ENCODE data around the gene POLD2.
"Not testable (repeated sequence)": the region's sequence is repeated elsewhere in the genome, so short reads cannot be mapped to it uniquely, and the experiment has no call there.

Gene POLD2

GRCh38 chr7:44138698-44139097, 15.3 kb upstream of the POLD2 start:
- no peak for DNase-seq

GRCh38 chr7:44136731-44137130, 13.4 kb upstream of the POLD2 start:
- no peak for DNase-seq

- DNase-seq: no peak
Measured at GRCh38 chr7:44134943-44135628, 11.7 kb upstream of the POLD2 start.

GRCh38 chr7:44133295-44133694, 9.9 kb upstream of the POLD2 start:
- DNase-seq: no peak

GRCh38 chr7:44132039-44132438, 8.7 kb upstream of the POLD2 start:
- DNase-seq: no peak

- DNase-seq: no peak
Measured at GRCh38 chr7:44131173-44132029, 8.1 kb upstream of the POLD2 start.

GRCh38 chr7:44128721-44129582, 5.6 kb upstream of the POLD2 start:
- DNase-seq: no peak

- DNase-seq: no peak
Measured at GRCh38 chr7:44127161-44127560, 3.8 kb upstream of the POLD2 start.

- not testable (repeated sequence) for DNase-seq
Measured at GRCh38 chr7:44126574-44126973, 3.2 kb upstream of the POLD2 start.

- no peak for DNase-seq
Measured at GRCh38 chr7:44124822-44125202, 1.5 kb upstream of the POLD2 start.

- no peak for DNase-seq
Measured at GRCh38 chr7:44122529-44122928, 819 bp downstream of the POLD2 start.

GRCh38 chr7:44121761-44122420, 1.5 kb downstream of the POLD2 start:
- DNase-seq: no peak

GRCh38 chr7:44120395-44120794, 3.0 kb downstream of the POLD2 start:
- no peak for DNase-seq

GRCh38 chr7:44119829-44120380, 3.4 kb downstream of the POLD2 start:
- DNase-seq: no peak

- DNase-seq: no peak
Measured at GRCh38 chr7:44117801-44118429, 5.4 kb downstream of the POLD2 start.

- no peak for DNase-seq
Measured at GRCh38 chr7:44116789-44117666, 6.3 kb downstream of the POLD2 start.

- no peak for DNase-seq
Measured at GRCh38 chr7:44116087-44116788, 7.1 kb downstream of the POLD2 start.

- no peak for DNase-seq
Measured at GRCh38 chr7:44114586-44115310, 8.6 kb downstream of the POLD2 start.

GRCh38 chr7:44113764-44114354, 9.5 kb downstream of the POLD2 start:
- DNase-seq: no peak

All from AML-193 (cell line).